A673 (cell line): ENCODE results near the gene TGM2. TPM values are rescaled to one million over a fixed set of nuclear protein-coding genes. Genes with fewer than 3 reads are reported as not detected.

Experiments
- BruUV-seq: library from RNA; stranded (reverse); fragments of 400-500 nt; replicated peaks from 2 replicates; lab custom pipeline; 2021; lab: Mats Ljungman, UMichigan
- CTCF ChIA-PET: fragments of 300-600 bp; sonication (Branson Sonifier 250); formaldehyde crosslinking; loops from one replicate; lab custom pipeline; 2022; ENCODE audit warnings: antibody characterized with exemption; lab: Charles Lee
- POLR2A ChIA-PET: fragments of 300-600 bp; sonication (Branson Sonifier 250); formaldehyde crosslinking; loops from one replicate; lab custom pipeline; 2022; ENCODE audit warnings: antibody characterized with exemption; ENCODE audit not compliant: low non-redundant PET; lab: Charles Lee
- DNase-seq: peaks from one replicate; pipeline ENCODE4 v3.0.0-alpha.2; 2015; ENCODE audit warnings: low spot score
- H3K27ac ChIP-seq: fragments of 200-600 bp; sonication (generic); 2 replicates; pipeline ENCODE4 v1.5.1; 2016; ENCODE audit warnings: mixed run types, low read depth, mild to moderate bottlenecking, mixed read lengths, antibody characterized with exemption, low read length; ENCODE audit not compliant: poor library complexity, severe bottlenecking
- H3K27me3 ChIP-seq: fragments of 200-600 bp; sonication (generic); replicated peaks from 2 replicates; pipeline ENCODE4 v1.6.1; 2017; ENCODE audit warnings: mixed run types, low read depth, mild to moderate bottlenecking, mixed read lengths, antibody characterized with exemption, low read length; ENCODE audit not compliant: insufficient read depth, poor library complexity
- H3K36me3 ChIP-seq: fragments of 200-600 bp; sonication (generic); 2 replicates; pipeline ENCODE4 v1.6.1; 2016; ENCODE audit warnings: mixed run types, mild to moderate bottlenecking, mixed read lengths, antibody characterized with exemption, low read length; ENCODE audit not compliant: insufficient read depth, poor library complexity, severe bottlenecking
- H3K4me1 ChIP-seq: fragments of 200-600 bp; sonication (generic); 2 replicates; pipeline ENCODE4 v1.6.1; 2017; ENCODE audit warnings: mixed run types, mild to moderate bottlenecking, mixed read lengths, antibody characterized with exemption, low read length; ENCODE audit not compliant: insufficient read depth, poor library complexity, severe bottlenecking
- H3K4me3 ChIP-seq: fragments of 200-600 bp; sonication (generic); 2 replicates; pipeline ENCODE4 v1.5.1; 2016; ENCODE audit warnings: low read depth, mixed run types, mild to moderate bottlenecking, mixed read lengths, low read length; ENCODE audit not compliant: poor library complexity, severe bottlenecking
- H3K9me3 ChIP-seq: fragments of 200-600 bp; sonication (generic); 2 replicates; pipeline ENCODE4 v1.6.1; 2016; ENCODE audit warnings: mixed run types, low read depth, mild to moderate bottlenecking, mixed read lengths, antibody characterized with exemption, low read length; ENCODE audit not compliant: poor library complexity, severe bottlenecking
- EZH2 ChIP-seq: fragments of 200-600 bp; sonication (generic); IDR thresholded peaks from 2 replicates; pipeline ENCODE4 v1.6.1; 2017; ENCODE audit warnings: borderline replicate concordance, low read depth, mild to moderate bottlenecking, mixed read lengths, antibody characterized with exemption, low read length; ENCODE audit not compliant: poor library complexity, severe bottlenecking
- intact Hi-C: fragments of 100-400 bp; cut with micrococcal nuclease; formaldehyde crosslinking; loops from one replicate; pipeline ENCODE4 v1.10.0; 2022; ENCODE audit not compliant: unreplicated experiment
- total RNA-seq: library from RNA; stranded (reverse); gene quantifications from 2 replicates; pipeline ENCODE4 v1.2.3, GENCODE V29; 2021
- TF ChIP-seq, protein P1 (sequence below): fragments of 300-800, 200-600 bp; sonication (generic); conservative IDR thresholded peaks from 2 replicates; pipeline ENCODE4 v1.5.1; 2017; ENCODE audit warnings: low read depth, mild to moderate bottlenecking, antibody characterized with exemption, low read length, moderate library complexity, mixed read lengths

TGM2 gene
- total RNA-seq, 1 experiment from 2014 or later, result 0.43 TPM

DNA sequence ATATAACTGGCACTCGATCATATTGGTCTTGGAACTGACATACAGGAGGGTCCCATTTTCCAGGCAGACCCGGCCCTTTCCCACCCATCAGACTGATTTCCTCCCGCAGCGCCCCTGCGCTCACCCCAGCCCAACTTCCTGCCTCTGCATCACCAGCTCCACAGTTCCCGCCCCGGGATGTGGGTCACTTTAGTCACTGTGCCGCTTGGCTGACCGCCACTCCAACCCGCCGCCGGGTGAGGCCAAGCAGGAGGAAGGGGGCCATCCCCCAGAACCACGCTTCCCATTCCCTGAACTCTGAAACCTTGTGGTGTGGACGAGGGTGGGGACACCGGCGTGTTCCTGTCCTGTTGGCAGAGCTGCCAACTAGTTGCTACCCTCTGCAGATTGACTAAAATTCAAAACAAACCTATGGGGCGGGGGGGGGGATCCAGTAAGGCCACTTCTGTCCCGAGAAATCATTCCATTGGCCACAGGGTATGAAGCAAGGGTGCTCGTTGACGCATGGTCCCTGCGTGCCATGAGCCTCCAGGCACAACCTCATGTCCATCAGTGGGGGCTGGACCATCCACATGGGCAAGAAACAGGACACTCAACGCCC is 12.3 kb downstream of the TGM2 start:
- POLR2A ChIA-PET, result no interaction called here
- CTCF ChIA-PET, result no interaction called here
- Histone ChIP-seq H3K9me3 (no peaks in the 10 kb centered on the region), H3K36me3 (no peaks in the 10 kb centered on the region), H3K27ac (no peak overlapping the region), H3K4me1 (no peaks in the 10 kb centered on the region), H3K4me3 (no peak overlapping the region), H3K27me3 (no peaks in the 10 kb centered on the region)
- intact Hi-C loops, result no loop called here
- TF ChIP-seq EZH2, result no peak
- TF ChIP-seq, protein P1, sequence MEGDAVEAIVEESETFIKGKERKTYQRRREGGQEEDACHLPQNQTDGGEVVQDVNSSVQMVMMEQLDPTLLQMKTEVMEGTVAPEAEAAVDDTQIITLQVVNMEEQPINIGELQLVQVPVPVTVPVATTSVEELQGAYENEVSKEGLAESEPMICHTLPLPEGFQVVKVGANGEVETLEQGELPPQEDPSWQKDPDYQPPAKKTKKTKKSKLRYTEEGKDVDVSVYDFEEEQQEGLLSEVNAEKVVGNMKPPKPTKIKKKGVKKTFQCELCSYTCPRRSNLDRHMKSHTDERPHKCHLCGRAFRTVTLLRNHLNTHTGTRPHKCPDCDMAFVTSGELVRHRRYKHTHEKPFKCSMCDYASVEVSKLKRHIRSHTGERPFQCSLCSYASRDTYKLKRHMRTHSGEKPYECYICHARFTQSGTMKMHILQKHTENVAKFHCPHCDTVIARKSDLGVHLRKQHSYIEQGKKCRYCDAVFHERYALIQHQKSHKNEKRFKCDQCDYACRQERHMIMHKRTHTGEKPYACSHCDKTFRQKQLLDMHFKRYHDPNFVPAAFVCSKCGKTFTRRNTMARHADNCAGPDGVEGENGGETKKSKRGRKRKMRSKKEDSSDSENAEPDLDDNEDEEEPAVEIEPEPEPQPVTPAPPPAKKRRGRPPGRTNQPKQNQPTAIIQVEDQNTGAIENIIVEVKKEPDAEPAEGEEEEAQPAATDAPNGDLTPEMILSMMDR, result no peak
- no peak for DNase-seq
- no TSS peak for BruUV-seq

DNA sequence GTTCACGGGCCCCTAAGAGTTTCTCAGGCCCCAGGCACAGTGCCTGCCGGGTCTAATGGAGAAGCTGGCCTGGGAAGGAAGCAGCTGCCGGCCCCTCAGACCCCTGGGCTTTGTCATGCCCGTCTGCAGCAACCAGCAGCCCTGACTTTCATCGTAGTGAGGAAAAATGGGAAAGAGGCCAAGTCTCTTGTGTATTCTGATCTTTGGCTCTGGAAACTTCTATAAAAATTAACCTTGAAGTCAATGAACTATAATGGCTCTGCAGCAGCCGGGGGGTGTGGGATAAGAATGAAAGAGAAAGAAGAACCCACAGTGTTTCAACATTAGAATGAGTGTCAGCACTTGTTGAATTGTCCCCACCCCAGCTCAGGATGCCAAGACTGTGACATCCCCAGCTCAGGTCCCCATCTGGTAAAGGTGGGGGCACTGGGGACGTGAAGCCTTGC is 12.9 kb downstream of the TGM2 start:
- no peaks in the 10 kb centered on the region for H3K4me1 ChIP-seq
- no peaks in the 10 kb centered on the region for H3K9me3 ChIP-seq
- no peaks in the 10 kb centered on the region for H3K36me3 ChIP-seq
- no TSS peak for BruUV-seq
- POLR2A ChIA-PET, result no interaction called here
- intact Hi-C loops, result no loop called here
- H3K27ac ChIP-seq, result no peak overlapping the region
- H3K27me3 ChIP-seq, result no peaks in the 10 kb centered on the region
- no peak for DNase-seq
- TF ChIP-seq EZH2, result no peak
- TF ChIP-seq, protein P1, result no peak
- CTCF ChIA-PET, result no interaction called here
- no peak overlapping the region for H3K4me3 ChIP-seq

DNA sequence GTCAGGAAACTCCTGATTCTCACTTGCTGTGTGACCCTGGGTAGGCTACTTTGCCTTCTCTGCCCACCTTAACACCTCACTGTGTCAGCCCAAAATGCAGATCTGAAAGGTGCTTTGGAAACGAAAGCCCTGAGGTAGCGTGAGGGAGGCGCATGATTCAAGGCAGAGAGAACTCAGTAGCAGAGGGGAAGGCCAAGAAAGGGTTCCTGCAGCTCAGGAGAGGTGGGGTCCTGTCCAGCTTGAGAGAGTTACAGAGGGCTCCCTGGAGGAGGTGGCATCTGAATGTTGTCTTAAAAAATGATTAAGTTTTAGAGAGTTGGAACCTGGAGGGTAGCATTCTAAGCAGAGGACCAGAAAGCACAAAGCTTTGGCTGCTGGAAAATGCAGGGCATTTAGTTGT is 13.6 kb downstream of the TGM2 start:
- Histone ChIP-seq H3K9me3 (no peaks in the 10 kb centered on the region), H3K27me3 (no peaks in the 10 kb centered on the region), H3K4me1 (no peaks in the 10 kb centered on the region), H3K36me3 (no peaks in the 10 kb centered on the region), H3K4me3 (no peak overlapping the region), H3K27ac (no peak overlapping the region)
- ChIA-PET CTCF (no interaction called here), POLR2A (no interaction called here)
- no TSS peak for BruUV-seq
- intact Hi-C loops, result no loop called here
- DNase-seq, result no peak
- TF ChIP-seq EZH2, result no peak
- TF ChIP-seq, protein P1, result no peak
